CD4-positive, alpha-beta T cell (primary cell): ENCODE measurements around the gene MECP2. TPM values are rescaled to one million over a fixed set of nuclear protein-coding genes. Genes with fewer than 3 reads are reported as not detected.

Experiments
- ATAC-seq: fragments of 200-7000 bp; cut with Tn5 transposase; one replicate; pipeline ENCODE4 v1.10.0; 2022; ENCODE audit warnings: mild to moderate bottlenecking; ENCODE audit not compliant: poor library complexity
- CTCF ChIA-PET: fragments of 350-600 bp; sonication (Branson Sonifier 250); formaldehyde crosslinking; loops from one replicate; lab custom pipeline; 2021; ENCODE audit warnings: antibody characterized with exemption, inconsistent platforms; lab: Charles Lee
- POLR2A ChIA-PET: fragments of 350-600 bp; sonication (Branson Sonifier 250); formaldehyde crosslinking; loops from one replicate; lab custom pipeline; 2021; ENCODE audit warnings: antibody characterized with exemption, inconsistent platforms; lab: Charles Lee
- DNase-seq, 14 experiments: peaks; one replicate each; pipeline ENCODE4 v3.0.0-alpha.2; 2013 to 2020; ENCODE audit warnings: mixed read lengths in 2 of 14
- H3K27ac ChIP-seq, 2 donors: one replicate each; pipeline versions ENCODE4 v1.5.1 to v1.7.0; 2013; ENCODE audit warnings: low read length in 2 of 2, low read depth in 1 of 2, mild to moderate bottlenecking in 1 of 2
- H3K27me3 ChIP-seq, 2 experiments: 1 replicate in 1 of 2; 2 replicates in 1 of 2; pipeline versions ENCODE4 v1.6.1 to v1.7.0; 2013; ENCODE audit warnings: low read length in 2 of 2, control low read depth in 1 of 2, mild to moderate bottlenecking in 1 of 2, moderate library complexity in 1 of 2; ENCODE audit not compliant: insufficient read depth in 2 of 2, control insufficient read depth in 1 of 2
- H3K36me3 ChIP-seq: one replicate; pipeline ENCODE4 v1.6.1; 2013; ENCODE audit warnings: low read length, control low read depth; ENCODE audit not compliant: insufficient read depth
- H3K4me1 ChIP-seq: one replicate; pipeline ENCODE4 v1.6.1; 2013; ENCODE audit warnings: low read length, control low read depth; ENCODE audit not compliant: insufficient read depth
- H3K4me3 ChIP-seq: one replicate; pipeline ENCODE4 v1.5.1; 2013; ENCODE audit warnings: mild to moderate bottlenecking, low read length, moderate library complexity
- H3K9me3 ChIP-seq, 2 experiments: 1 replicate in 1 of 2; 2 replicates in 1 of 2; pipeline versions ENCODE4 v1.6.1 to v1.7.0; 2013; ENCODE audit warnings: low read length in 2 of 2, mild to moderate bottlenecking in 2 of 2, control low read depth in 1 of 2, moderate library complexity in 1 of 2; ENCODE audit not compliant: control insufficient read depth in 1 of 2, insufficient read depth in 1 of 2
- H3K27ac Mint-ChIP-seq: one replicate; pipeline ENCODE4 v1.8.0; 2020; ENCODE audit warnings: mixed read lengths
- H3K27me3 Mint-ChIP-seq: one replicate; pipeline ENCODE4 v1.8.0; 2021; ENCODE audit warnings: mixed read lengths
- H3K36me3 Mint-ChIP-seq: one replicate; pipeline ENCODE4 v1.8.0; 2021; ENCODE audit warnings: low read depth, mixed read lengths
- H3K4me1 Mint-ChIP-seq: one replicate; pipeline ENCODE4 v1.8.0; 2021; ENCODE audit warnings: low read depth, mixed read lengths
- H3K4me3 Mint-ChIP-seq: one replicate; pipeline ENCODE4 v1.8.0; 2020; ENCODE audit warnings: mild to moderate bottlenecking, mixed read lengths
- H3K9me3 Mint-ChIP-seq: one replicate; pipeline ENCODE4 v1.8.0; 2020; ENCODE audit warnings: mixed read lengths
- CTCF ChIP-seq: fragments of 200-600 bp; IDR thresholded peaks from one replicate; pipeline ENCODE4 v1.8.0; 2022; ENCODE audit warnings: antibody characterized with exemption, mild to moderate bottlenecking
- intact Hi-C, 2 experiments: fragments of 100-400 bp; cut with DNase I in 1 of 2; cut with micrococcal nuclease in 1 of 2; formaldehyde crosslinking; loops; one replicate each; pipeline versions ENCODE4 v1.15.1 to v1.9.0; 2023 to 2025; cut with DNase I, micrococcal nuclease
- total RNA-seq, 174 experiments: library from RNA in 2 of 174; stranded (reverse) in 2 of 174; gene quantifications; one replicate each; pipeline ENCODE4 v1.2.3 and lab custom pipeline; 2021 to 2026

Gene MECP2
- total RNA-seq, 2 experiments from 2014 or later: 120 to 133 TPM

GRCh38 chrX:154121207-154121606, 23.7 kb upstream of the MECP2 start:
- ATAC-seq: no peak
- H3K4me3 ChIP-seq: no peak overlapping the region
- Mint-ChIP-seq H3K36me3 (no peaks in the 10 kb centered on the region), H3K4me1 (peaks cover 29% of the 10 kb centered on the region), H3K4me3 (no peak overlapping the region), H3K27ac (no peak overlapping the region), H3K27me3 (no peaks in the 10 kb centered on the region), H3K9me3 (no peaks in the 10 kb centered on the region)
- peaks cover 35% of the 10 kb centered on the region for H3K4me1 ChIP-seq
- no peaks in the 10 kb centered on the region for H3K27me3 ChIP-seq
- no peaks in the 10 kb centered on the region for H3K9me3 ChIP-seq
- no peaks in the 10 kb centered on the region for H3K36me3 ChIP-seq
- intact Hi-C loops: no loop called here
- POLR2A ChIA-PET: interaction anchor here (1.9 kb wide), 1 partner anchor 23 kb away, joined by 5 read pairs; the partner anchor contains the start of gene MECP2
- H3K27ac ChIP-seq: no peak overlapping the region
- TF ChIP-seq CTCF: no peak
- no peak for DNase-seq
- CTCF ChIA-PET: no interaction called here

- no peaks in the 10 kb centered on the region for H3K9me3 Mint-ChIP-seq
- H3K36me3 Mint-ChIP-seq: no peaks in the 10 kb centered on the region
- CTCF ChIA-PET: no interaction called here
- Histone ChIP-seq H3K27me3 (no peaks in the 10 kb centered on the region), H3K27ac (no peak overlapping the region), H3K36me3 (no peaks in the 10 kb centered on the region), H3K4me3 (no peak overlapping the region), H3K9me3 (no peaks in the 10 kb centered on the region), H3K4me1 (peaks cover 29% of the 10 kb centered on the region)
- H3K4me1 Mint-ChIP-seq: peaks cover 29% of the 10 kb centered on the region
- TF ChIP-seq CTCF: no peak
- no peak overlapping the region for H3K4me3 Mint-ChIP-seq
- POLR2A ChIA-PET: no interaction called here
- no peak for ATAC-seq
- no peak for DNase-seq
- H3K27ac Mint-ChIP-seq: no peak overlapping the region
- no peaks in the 10 kb centered on the region for H3K27me3 Mint-ChIP-seq
- intact Hi-C loops: no loop called here
Measured at GRCh38 chrX:154120567-154120966, 23.1 kb upstream of the MECP2 start.

- no peak for ATAC-seq
- POLR2A ChIA-PET: interaction anchor here (0.5 kb wide), 1 partner anchor 9 kb away, joined by 3 read pairs; no protein-coding TSS in a partner anchor
- no peak overlapping the region for H3K27ac Mint-ChIP-seq
Measured at GRCh38 chrX:154117566-154117965, 20.0 kb upstream of the MECP2 start.

More at GRCh38 chrX:154117566-154117965, 20.0 kb upstream of the MECP2 start:
- Histone ChIP-seq H3K4me1 (peaks cover 7% of the 10 kb centered on the region), H3K36me3 (no peaks in the 10 kb centered on the region), H3K27me3 (no peaks in the 10 kb centered on the region), H3K27ac (no peak overlapping the region), H3K4me3 (no peak overlapping the region), H3K9me3 (no peaks in the 10 kb centered on the region)
- no peak overlapping the region for H3K4me3 Mint-ChIP-seq
- CTCF ChIA-PET: interaction anchor here (0.5 kb wide), 1 partner anchor 455 kb away, joined by 5 read pairs; no protein-coding TSS in a partner anchor
- H3K4me1 Mint-ChIP-seq: peaks cover 9% of the 10 kb centered on the region
- H3K36me3 Mint-ChIP-seq: no peaks in the 10 kb centered on the region
- no peaks in the 10 kb centered on the region for H3K27me3 Mint-ChIP-seq
- no peak for TF ChIP-seq CTCF
- intact Hi-C loops: no loop called here
- no peaks in the 10 kb centered on the region for H3K9me3 Mint-ChIP-seq
- no peak for DNase-seq
